GM21786 (cell line): ENCODE results near the gene LEF1.
A peak's percentile ranks its signal among the peaks of the same experiment; 100 is the strongest.

ENCODE experiments used
- ATAC-seq: cut with Tn5 transposase; IDR thresholded peaks from one replicate; pipeline ENCODE4 v1.9.1; 2021; ENCODE audit not compliant: unreplicated experiment

LEF1 gene

DNA sequence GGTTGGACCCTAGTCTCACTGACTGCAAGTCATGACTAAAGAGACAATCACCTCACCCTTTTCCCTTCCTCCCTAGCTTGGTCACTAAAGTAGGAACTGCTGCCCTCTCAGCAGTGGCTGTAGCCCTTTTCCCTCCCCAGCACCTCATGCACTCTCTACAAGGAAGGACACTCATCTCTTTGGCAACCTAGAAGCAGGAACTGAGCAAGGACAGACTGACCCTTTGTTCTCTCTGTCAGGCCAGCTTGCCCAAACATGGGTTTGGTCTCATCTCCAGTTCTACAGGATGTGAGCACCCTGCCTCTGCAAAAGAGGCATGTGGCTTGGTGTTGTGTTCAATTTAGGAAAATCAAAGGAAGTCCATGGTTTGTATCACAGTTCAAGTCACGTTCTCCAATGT lies 15.8 kb downstream of the LEF1 start:
- ATAC-seq: no peak

DNA sequence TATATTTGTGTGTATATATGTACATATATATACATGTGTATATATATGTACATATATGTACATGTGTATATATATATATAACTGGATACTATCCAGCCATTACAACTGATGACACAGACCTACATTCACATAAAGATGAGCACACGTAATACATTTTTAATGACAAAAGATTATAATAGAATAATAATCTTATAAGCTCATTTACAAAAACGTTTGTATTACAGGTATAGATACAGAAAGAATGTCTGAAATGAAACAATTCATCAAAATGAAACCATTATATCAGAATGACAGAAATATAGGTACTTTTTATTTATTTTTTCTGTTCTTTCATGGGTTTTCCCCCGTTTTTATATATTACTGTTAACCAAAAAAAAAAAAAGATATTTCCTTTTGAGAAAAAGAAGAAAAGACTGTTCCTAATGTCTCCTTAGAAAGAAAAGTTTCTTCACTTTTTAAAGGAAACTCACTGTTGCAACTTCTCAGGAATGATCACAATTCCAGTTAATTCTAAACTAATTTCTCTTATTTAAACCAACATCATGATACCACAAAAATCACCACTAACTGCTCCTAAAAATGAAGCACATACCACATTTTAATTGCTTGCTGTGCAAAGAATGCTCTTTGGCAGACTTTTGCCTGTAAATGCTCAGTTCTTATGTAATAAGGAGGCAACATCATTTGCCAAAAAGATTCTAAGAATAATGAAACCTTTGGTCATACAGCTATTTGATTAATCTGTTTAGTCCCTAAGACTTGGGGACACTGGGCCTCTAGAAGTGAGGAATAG lies 18.9 kb downstream of the LEF1 start:
- no peak for ATAC-seq

DNA sequence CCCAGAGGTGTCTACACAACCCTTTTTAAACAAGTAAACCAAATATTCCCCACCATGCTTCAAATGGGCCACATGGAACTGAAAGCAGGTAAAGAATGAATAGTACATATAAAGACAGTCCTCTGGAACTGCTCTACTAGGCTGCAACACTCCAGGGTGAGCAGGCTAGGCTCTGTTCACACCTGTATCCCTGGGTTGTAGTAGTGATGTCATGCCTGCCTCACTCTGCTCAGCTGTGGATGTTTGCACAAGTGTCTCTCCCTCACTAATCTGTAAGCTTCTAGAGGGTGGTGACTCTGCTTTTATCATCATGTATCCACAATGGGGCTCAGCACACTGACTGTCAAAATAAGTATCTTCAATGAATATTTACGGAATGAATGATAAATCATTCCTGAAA lies 20.4 kb downstream of the LEF1 start:
- ATAC-seq: no peak

DNA sequence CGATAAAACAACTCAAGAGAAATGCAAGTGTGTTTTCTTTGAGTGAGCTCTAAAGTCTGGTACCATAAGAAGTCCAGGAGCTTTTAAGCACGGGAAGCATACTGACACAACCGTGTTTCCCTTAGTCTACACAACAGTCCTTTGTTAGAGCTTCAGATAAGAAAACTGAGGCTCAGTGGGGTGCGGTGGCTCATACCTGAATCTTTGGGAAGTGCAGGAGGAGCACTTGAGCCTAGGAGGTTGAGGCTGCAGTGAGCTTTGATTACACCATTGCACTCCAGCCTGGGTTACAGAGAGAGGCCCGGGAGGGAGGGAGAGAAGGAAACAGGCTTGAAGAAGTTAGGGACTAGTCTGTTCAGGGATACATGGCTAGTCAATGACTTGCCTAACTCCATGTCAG lies 21.9 kb downstream of the LEF1 start:
- ATAC-seq: no peak

DNA sequence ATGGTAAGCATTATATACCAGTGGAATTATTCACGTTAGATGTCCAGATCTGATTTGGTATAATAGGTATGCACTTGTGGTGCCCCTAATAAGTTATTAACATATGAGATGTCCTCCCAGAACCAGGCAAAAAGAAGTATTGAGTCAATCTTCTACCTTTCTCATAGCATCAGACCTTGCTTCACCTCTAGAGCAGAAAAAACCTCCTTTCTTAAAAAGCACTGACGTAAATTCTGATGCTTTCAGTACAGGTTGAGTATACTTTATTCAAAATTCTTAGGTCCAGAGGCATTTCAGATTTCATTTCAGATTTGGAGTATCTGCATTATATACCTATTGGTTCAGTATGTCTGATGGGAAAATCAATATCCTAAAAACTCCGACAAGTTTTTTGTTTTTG lies 22.4 kb downstream of the LEF1 start:
- ATAC-seq: no peak

DNA sequence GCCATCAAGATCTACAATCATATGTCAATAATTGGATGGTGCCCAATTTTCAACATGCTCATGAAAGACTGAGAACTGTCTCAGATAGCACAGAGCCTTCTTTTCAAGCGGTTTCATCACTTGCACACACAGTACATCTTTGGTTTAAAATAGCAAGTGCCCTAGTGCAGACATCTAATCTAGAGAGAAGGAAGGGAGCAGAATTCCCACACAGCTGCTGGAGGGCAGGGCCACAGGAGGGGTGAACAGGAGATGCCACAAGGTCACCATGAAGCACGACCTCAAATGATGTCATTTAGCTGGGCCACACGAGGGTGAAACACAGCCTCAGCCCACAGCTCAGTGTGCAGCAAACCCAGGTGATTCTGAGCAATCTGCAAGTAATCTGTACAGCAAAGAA lies 24.3 kb downstream of the LEF1 start:
- no peak for ATAC-seq

DNA sequence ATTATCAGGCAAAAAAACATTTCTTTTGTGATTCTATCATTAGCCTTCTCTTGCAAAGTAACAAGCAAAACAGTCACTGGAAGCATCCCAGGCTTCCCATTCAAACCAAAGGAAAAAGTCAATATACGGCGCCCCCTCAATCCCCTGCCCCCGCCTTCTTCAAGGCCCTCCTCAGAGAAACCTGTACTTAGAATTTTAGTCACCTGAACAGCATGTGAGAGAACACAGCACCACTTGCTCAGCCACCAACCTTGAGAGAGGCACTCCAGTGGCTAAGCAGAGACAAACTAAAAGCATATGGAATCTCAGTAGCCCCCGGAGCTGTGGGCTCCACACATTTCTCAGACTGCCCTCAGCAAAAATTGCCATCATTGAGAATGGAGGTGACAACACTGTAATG lies 25.2 kb downstream of the LEF1 start:
- ATAC-seq: no peak

DNA sequence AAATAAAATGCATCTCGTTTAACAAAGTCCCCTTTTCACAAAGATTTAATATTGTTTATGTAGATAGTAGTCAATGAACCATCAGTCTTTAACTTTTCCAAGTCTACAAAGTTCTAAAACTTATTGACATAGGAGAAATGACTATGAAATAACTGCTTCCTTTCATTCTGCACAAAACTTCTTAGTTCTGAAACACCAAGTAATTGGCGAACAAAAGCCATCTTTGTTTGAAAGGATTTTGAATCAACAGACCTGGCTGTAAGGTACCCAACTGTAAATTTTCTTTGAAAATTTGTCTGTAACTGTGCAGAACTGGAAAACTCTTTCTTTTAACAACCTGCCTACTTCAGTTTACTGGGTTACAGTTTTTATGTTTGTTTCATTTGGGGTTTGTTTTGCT lies 25.9 kb downstream of the LEF1 start:
- ATAC-seq: no peak

DNA sequence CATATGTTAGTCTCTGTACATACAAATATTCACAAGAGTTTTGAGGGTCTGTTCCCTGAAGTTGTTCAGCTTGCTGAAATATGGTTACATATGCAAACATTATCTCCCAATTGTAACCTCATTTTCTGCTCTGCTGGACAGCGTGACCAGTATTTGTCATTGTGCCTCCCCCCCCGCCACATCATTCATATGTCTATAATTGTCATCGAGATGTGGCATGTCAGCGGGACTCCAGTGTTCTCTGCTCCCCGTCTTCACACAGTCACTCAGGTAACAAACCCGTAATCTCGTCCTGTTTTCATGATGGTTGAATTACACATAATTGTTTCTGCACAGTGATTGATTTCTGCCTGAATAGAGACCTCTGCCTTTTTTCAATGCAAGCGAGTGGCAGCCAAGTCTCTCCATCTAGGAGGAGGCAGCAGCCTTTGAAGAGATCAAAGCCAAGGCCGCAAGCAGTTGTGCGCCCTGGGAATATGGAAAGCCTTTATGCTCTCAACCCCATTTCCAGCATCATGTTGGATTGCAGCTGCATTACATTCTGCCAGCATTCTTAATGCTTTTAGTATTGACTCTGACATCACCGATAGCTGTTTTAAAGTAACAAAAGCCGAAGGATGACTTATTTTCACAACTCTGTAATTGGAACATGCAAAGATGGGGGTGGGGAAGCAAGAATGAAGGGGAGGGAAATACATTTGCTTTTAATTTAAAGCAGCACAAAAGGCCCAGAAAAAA lies 27.4 kb downstream of the LEF1 start:
- ATAC-seq: no peak

DNA sequence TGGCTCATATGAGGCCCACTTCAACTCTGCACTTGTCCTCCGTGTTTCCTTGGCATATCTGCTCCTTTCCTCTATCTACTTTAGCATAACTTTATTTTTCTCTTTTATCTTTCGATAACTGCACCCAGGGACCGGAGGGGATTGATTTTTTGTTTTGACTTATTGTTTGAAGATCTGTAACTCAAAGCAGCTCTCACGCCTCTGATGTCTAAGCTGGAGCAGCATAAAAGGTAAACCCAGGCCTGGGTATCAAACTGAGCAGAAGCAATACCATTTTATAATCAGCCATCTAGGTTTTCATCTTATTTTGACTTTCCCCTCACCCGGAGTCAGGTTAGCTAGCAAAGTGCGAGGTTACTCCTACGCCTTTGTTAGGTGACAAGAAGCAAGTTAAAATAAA lies 28.4 kb downstream of the LEF1 start:
- no peak for ATAC-seq

DNA sequence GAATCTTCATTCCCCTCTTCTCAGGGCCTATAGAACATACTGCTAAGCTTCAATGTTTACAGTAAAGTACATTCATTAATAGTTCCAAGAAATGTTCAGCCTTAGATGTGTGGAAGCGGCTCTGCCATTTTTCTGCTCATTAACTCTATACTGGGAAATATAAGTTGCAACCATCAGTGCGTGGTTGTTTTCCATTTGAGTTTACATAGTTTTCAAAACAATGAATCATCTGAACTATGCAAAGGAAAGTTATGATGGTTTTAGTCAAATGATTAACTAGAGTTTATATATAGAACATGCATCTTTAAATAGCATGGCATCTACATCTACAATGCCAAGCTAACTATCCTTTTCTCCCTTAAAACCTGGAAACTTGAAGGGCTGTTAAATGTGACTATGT lies 29.6 kb downstream of the LEF1 start:
- peak; percentile 60 for ATAC-seq

DNA sequence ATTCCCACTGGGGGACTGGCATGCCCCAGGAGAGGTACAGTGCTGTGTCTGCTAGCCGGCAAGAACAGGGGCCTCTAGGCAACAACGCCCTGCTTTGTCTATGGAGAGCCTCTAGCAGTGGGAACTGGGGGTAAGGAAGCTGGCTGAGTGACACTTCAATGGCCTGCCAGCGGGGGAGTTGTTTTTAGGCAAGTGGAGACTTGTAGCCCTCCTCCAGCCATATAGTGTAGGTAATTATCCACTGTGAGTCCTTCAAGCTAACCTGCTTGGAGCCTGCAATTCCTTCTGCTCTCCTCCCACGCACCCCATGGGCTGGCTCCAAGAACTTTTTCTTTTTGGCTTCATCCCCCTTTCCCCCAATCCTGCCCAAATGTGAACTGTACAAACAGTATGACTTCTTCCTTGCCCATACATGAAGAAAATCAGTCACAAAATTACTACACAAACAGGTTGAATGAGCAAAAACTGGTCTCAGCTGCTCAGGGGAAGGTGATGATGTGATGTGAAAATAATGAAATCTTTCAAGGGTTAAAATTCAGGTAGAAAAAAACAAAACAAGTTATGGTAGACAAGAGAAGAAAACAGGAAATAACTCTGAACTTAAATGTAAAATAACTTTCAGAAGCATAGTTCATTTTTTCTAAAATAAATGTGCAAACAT lies 33.1 kb downstream of the LEF1 start:
- ATAC-seq: peak; percentile 33

DNA sequence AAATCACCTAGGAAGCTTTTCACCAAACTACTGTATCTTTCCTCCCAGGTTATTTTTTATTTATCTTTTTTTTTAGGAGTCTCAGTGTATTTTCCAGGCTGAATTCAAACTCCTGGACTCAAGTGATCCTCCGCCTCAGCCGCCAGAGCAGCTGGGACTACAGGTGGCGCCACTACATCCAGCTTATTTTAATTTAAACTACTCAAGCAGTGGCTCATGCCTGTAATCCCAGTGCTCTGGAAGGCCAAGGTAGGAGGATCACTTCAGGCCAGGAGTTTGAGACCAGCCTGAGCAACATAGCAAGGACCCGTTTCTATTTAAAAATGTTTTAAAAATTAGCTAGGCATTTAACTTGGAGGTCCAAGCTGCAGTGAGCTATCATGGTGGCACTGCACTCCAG lies 37.8 kb downstream of the LEF1 start:
- no peak for ATAC-seq

DNA sequence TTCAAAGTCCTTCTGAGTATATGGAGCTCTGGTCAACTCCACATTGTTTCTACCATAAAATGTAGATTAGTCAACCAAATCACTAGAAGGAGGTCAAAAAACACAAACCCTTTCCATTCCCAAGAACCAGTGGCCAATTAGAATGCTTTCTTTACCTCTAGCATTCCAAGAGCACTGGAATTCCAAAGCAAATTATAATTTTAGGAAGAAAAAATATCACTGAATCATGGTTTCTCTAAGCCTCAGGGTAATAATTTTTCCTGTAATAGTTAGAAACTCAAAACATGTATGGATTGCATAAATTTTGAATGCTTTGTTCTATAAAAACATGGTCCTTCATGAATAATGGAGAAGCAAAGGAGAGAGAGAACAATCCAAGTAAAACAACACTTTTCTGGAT lies 39.5 kb downstream of the LEF1 start:
- no peak for ATAC-seq

DNA sequence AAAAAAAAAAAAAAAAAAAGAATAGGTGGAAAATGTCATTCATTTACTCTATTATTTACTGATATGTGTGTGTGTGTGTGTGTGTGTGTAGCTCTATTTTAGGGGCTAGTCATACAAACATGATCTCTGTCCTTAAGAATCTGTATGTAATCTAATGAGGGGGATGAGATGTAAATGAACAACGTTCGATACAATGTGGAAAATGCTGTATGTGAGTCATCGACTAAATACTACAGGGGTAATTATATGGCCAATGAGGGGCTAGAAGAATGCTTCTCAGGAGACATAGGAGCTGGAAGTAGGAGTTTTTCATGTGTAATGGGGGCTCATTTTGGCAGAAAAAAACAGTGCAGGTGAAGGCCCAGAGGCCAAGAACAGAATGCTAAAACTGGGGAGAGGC lies 41.9 kb downstream of the LEF1 start:
- ATAC-seq: no peak

DNA sequence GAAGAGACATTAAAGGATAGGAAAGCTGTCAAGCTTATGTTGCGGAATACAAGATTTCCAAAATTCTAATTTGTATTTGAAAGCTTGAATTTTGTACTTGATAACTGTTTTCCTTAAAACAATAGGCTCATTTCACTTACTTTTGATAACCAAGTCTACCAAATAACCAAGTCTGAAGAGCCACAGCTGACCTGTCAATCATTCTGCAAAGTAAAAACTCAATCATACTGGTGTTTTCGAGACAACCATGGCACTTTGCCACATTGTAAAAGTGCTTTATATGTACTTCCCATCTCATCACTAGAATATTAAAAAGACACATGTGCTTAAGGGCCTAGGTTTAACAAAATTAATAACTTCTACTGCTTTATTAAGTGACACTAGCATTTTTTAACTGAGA lies 47.9 kb downstream of the LEF1 start:
- no peak for ATAC-seq

DNA sequence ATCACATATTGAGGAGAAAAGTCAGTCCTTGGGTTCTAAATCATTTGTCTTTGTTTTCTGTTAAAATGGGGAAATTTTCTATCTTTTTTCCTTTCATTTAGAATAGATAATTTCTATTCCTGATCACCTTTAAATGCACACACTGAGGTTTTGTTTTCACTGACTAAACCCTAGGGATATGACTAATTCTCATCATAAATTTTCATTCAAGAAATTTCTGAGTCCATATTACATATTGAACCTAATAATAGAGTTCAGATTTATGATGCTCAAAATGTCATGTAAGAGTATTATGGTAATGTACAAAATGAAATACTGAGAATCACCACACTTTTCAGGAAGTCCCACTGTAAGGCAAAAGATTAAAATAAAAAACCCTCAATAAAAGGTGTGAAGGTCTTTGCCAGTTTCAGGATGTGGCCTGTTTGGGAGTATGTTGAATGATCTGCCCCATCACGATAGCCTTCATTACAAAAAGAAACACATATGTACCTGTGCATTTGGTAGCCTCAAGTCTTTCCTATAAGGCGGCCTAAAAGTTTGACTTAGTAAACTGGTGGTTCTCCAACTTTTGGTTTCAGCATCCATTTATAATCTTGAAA lies 49.4 kb downstream of the LEF1 start:
- no peak for ATAC-seq

DNA sequence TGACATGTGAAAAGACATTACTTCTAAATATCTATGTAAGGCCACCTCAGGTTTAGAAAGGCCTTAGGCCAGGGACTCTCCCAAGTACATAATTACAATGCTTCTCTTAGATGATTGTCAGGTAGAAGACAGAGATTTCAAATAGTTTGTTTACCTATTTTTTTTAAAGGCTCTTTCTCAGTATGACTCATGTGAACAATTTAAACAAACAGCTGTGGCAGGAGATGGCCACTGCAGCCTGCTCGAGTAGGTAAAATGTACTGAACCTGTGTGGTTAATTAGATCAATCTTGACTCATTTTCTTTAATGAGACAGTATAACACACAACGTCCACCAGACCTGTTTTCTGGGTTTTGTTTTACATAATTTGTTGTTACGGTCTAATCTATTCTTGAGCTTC lies 50.2 kb downstream of the LEF1 start:
- peak; percentile 88 for ATAC-seq

DNA sequence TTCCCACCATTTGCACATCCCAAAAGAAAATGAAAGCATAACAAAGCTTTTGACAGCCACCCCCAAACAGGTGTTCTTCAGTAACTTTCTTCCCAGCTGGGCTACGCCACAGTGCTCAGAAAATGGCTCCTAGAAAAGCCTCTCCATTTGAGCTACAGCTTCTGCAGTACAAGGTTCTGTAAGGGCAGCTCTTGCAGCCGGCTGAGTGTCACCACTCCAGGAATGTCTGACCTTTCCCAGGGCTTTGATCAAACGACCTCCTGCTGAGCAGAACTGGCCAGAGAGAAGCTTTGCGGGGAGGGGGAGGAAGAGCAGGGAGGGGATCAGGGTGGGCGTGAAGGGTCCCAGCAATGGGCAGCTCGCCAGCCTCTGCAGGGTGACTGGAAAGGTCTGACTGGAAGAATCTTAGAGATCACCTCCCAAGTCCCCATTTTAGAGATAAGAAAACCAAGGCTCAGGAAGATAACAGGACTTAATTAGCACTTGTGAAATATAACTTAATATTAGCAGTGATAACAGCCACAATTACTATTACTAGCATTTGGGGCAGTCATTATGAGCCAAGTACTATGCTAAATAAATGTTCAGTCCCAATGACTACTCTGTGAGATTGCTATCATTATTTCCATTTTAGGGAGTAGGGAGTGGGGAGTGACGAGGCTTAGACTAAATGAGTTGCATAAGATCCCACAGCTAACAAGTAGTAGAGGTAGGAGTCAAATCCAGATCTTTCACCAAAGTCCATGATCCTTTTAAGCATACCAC lies 51.1 kb downstream of the LEF1 start:
- ATAC-seq: no peak

DNA sequence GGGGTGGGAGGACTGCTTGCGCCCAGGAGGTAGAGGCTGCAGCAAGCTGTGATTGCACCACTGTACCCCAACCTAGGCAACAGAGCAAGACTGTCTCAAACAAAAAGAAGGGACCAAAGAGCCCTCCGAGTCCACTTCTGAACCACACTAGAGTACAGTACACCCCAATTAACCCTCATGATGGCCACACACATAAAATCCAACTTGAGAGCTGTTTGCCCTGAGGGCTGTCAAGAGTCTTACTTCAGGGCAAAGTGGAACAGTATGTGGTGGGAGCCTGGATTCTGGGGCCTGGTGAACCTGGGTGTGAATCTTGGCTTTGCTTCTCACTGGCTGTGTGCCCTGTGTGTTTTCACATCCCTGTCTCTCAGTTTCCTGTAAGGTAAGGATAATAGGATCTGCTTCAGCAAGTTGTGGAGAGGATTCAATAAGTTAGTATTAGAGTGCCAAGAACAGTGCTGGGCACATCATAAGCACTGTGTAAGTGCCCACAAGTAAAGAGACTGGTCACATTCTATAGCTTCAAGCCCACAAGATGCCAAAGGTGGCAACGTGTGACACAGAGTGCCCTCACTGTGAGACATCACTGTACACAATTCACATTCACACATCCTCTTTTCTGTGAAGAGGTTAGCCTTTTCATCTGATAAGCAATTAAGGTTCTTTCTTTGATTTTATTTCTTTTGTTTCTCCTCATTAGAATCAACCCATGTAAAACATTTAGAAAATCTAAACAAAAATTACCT lies 52.1 kb downstream of the LEF1 start:
- ATAC-seq: peak; percentile 42
